Transverse colon (tissue), 3 donors: ENCODE results near the gene STAT6.
"Not testable (repeated sequence)": the region's sequence is repeated elsewhere in the genome, so short reads cannot be mapped to it uniquely, and the experiment has no call there.

Experiments
- CTCF ChIP-seq, 5 experiments: fragments of 200-600 bp in 3 of 5; fragments of 450-650 bp in 2 of 5; sonication (generic) in 3 of 5; IDR thresholded peaks; 1 replicate in 2 of 5; 2 replicates in 3 of 5; pipeline ENCODE4 v1.5.1; 2016 to 2017; ENCODE audit warnings: antibody characterized with exemption in 5 of 5, inconsistent platforms in 3 of 5, mild to moderate bottlenecking in 2 of 5, moderate library complexity in 1 of 5
- POLR2A ChIP-seq: fragments of 450-650 bp; IDR thresholded peaks from one replicate; pipeline ENCODE4 v1.6.1; 2016; ENCODE audit warnings: antibody characterized with exemption, mild to moderate bottlenecking, moderate library complexity

GRCh38 chr12:57053901-57054300, 57.3 kb downstream of the STAT6 start:
- not testable (repeated sequence) for TF ChIP-seq CTCF (IDR thresholded peaks at IDR 0.05); POLR2A
